ENCODE data around the gene SCARB2. TPM values are rescaled to one million over a fixed set of nuclear protein-coding genes. Genes with fewer than 3 reads are reported as not detected.

Gene SCARB2
- total and polyA plus RNA-seq, 2 experiments from 2014 or later: 158 to 175 TPM

- no peak overlapping the region for H2AFZ ChIP-seq
- peaks cover 4% of the 10 kb centered on the region for H3K9me3 ChIP-seq (ENCODE audit: low read depth)
- H3K9ac ChIP-seq: no peak overlapping the region
- no peaks in the 10 kb centered on the region for H4K20me1 ChIP-seq (ENCODE audit: insufficient read depth)
- no peak overlapping the region for H3K27ac ChIP-seq
- H3K36me3 ChIP-seq (ENCODE audit: low read depth): no peaks in the 10 kb centered on the region
- H3K4me1 ChIP-seq (ENCODE audit: insufficient read depth): no peaks in the 10 kb centered on the region
- H3K9me2 ChIP-seq (ENCODE audit: insufficient read depth): no peaks in the 10 kb centered on the region
- H3K4me2 ChIP-seq (ENCODE audit: unreplicated experiment): no peak overlapping the region
- in situ Hi-C loops (cut with MboI): no loop called here
- no peaks in the 10 kb centered on the region for H3F3A ChIP-seq (ENCODE audit: insufficient read depth)
- no peaks in the 10 kb centered on the region for H3K79me2 ChIP-seq (ENCODE audit: insufficient read depth)
- H3K27me3 ChIP-seq (replicated peaks; ENCODE audit: insufficient read depth): peaks cover 6% of the 10 kb centered on the region; the same call in 1 of the 2 replicates
- no peak for TF ChIP-seq EZH2 (IDR thresholded peaks at IDR 0.05; ENCODE audit: insufficient read depth, poor library complexity, severe bottlenecking)
- no peak for TF ChIP-seq EZH2phosphoT487 (IDR thresholded peaks at IDR 0.05; ENCODE audit: insufficient read depth, low read depth)
- DNase-seq: no peak
- H3K4me3 ChIP-seq: no peak overlapping the region
Observed at GRCh38 chr4:76238701-76239100, 25.1 kb upstream of the SCARB2 start.

- no peak overlapping the region for H3K9ac ChIP-seq
- in situ Hi-C loops (cut with MboI): no loop called here
Observed at GRCh38 chr4:76238236-76238635, 24.6 kb upstream of the SCARB2 start.

GRCh38 chr4:76235915-76236314 lies 22.3 kb upstream of the SCARB2 start:
- H3K4me1 ChIP-seq (ENCODE audit: insufficient read depth): no peaks in the 10 kb centered on the region
- H3K27ac ChIP-seq: no peak overlapping the region
- H3K9me3 ChIP-seq (ENCODE audit: low read depth): peaks cover 4% of the 10 kb centered on the region
- H3K9me2 ChIP-seq (ENCODE audit: insufficient read depth): no peaks in the 10 kb centered on the region
- no peak for TF ChIP-seq EZH2 (IDR thresholded peaks at IDR 0.05; ENCODE audit: insufficient read depth, poor library complexity, severe bottlenecking)
- TF ChIP-seq EZH2phosphoT487 (IDR thresholded peaks at IDR 0.05; ENCODE audit: insufficient read depth, low read depth): no peak
- H3K79me2 ChIP-seq (ENCODE audit: insufficient read depth): no peaks in the 10 kb centered on the region
- no peaks in the 10 kb centered on the region for H4K20me1 ChIP-seq (ENCODE audit: insufficient read depth)
- H2AFZ ChIP-seq: no peak overlapping the region
- 25 to 38% methylated on average over 1 of the region's 1 CpG for WGBS, 2 experiments (ENCODE audit: low coverage in 1 of 2, low lambda C conversion rate in 2 of 2, missing lambda C conversion rate in 2 of 2)
- H3K27me3 ChIP-seq (replicated peaks; ENCODE audit: insufficient read depth): no peaks in the 10 kb centered on the region
- no peaks in the 10 kb centered on the region for H3K36me3 ChIP-seq (ENCODE audit: low read depth)
- no peaks in the 10 kb centered on the region for H3F3A ChIP-seq (ENCODE audit: insufficient read depth)
- DNase-seq: no peak
- H3K9ac ChIP-seq: no peak overlapping the region
- H3K4me2 ChIP-seq (ENCODE audit: unreplicated experiment): no peak overlapping the region
- in situ Hi-C loops (cut with MboI): no loop called here
- no peak overlapping the region for H3K4me3 ChIP-seq

More at GRCh38 chr4:76238236-76238635, 24.6 kb upstream of the SCARB2 start:
- Histone ChIP-seq H3K36me3 (ENCODE audit: low read depth) (no peaks in the 10 kb centered on the region), H3K4me2 (ENCODE audit: unreplicated experiment) (no peak overlapping the region), H3K27ac (no peak overlapping the region), H2AFZ (no peak overlapping the region), H3K79me2 (ENCODE audit: insufficient read depth) (no peaks in the 10 kb centered on the region), H3K9me3 (ENCODE audit: low read depth) (peaks cover 4% of the 10 kb centered on the region), H4K20me1 (ENCODE audit: insufficient read depth) (no peaks in the 10 kb centered on the region), H3K9me2 (ENCODE audit: insufficient read depth) (no peaks in the 10 kb centered on the region), H3K4me1 (ENCODE audit: insufficient read depth) (no peaks in the 10 kb centered on the region), H3K4me3 (no peak overlapping the region), H3F3A (ENCODE audit: insufficient read depth) (no peaks in the 10 kb centered on the region), H3K27me3 (replicated peaks; ENCODE audit: insufficient read depth) (peaks cover 6% of the 10 kb centered on the region; the same call in 1 of the 2 replicates)
- WGBS, 2 experiments (ENCODE audit: low coverage in 1 of 2, low lambda C conversion rate in 2 of 2, missing lambda C conversion rate in 2 of 2): 59 to 65% methylated on average over 4 of the region's 4 CpGs
- no peak for DNase-seq
- TF ChIP-seq EZH2 (IDR thresholded peaks at IDR 0.05; ENCODE audit: insufficient read depth, poor library complexity, severe bottlenecking): no peak
- no peak for TF ChIP-seq EZH2phosphoT487 (IDR thresholded peaks at IDR 0.05; ENCODE audit: insufficient read depth, low read depth)

GRCh38 chr4:76235407-76235806 lies 21.8 kb upstream of the SCARB2 start:
- Histone ChIP-seq H3K79me2 (ENCODE audit: insufficient read depth) (no peaks in the 10 kb centered on the region), H3F3A (ENCODE audit: insufficient read depth) (no peaks in the 10 kb centered on the region), H3K4me3 (no peak overlapping the region), H3K27me3 (replicated peaks; ENCODE audit: insufficient read depth) (no peaks in the 10 kb centered on the region), H3K27ac (no peak overlapping the region), H3K4me2 (ENCODE audit: unreplicated experiment) (no peak overlapping the region), H3K9me3 (ENCODE audit: low read depth) (peaks cover under 1% of the 10 kb centered on the region), H4K20me1 (ENCODE audit: insufficient read depth) (no peaks in the 10 kb centered on the region), H3K9me2 (ENCODE audit: insufficient read depth) (no peaks in the 10 kb centered on the region), H3K4me1 (ENCODE audit: insufficient read depth) (no peaks in the 10 kb centered on the region), H2AFZ (no peak overlapping the region), H3K9ac (no peak overlapping the region), H3K36me3 (ENCODE audit: low read depth) (no peaks in the 10 kb centered on the region)
- DNase-seq: no peak
- 73 to 76% methylated on average over 2 of the region's 2 CpGs for WGBS, 2 experiments (ENCODE audit: low coverage in 1 of 2, low lambda C conversion rate in 2 of 2, missing lambda C conversion rate in 2 of 2)
- no peak for TF ChIP-seq EZH2phosphoT487 (IDR thresholded peaks at IDR 0.05; ENCODE audit: insufficient read depth, low read depth)
- TF ChIP-seq EZH2 (IDR thresholded peaks at IDR 0.05; ENCODE audit: insufficient read depth, poor library complexity, severe bottlenecking): no peak
- in situ Hi-C loops (cut with MboI): no loop called here

- no peak overlapping the region for H3K4me3 ChIP-seq
- no peak overlapping the region for H2AFZ ChIP-seq
- H3K27ac ChIP-seq: no peak overlapping the region
- WGBS, 2 experiments (ENCODE audit: low coverage in 1 of 2, low lambda C conversion rate in 2 of 2, missing lambda C conversion rate in 2 of 2): 90 to 96% methylated on average over 5 of the region's 5 CpGs
- H3K9ac ChIP-seq: no peak overlapping the region
- H3K4me2 ChIP-seq (ENCODE audit: unreplicated experiment): no peak overlapping the region
- H4K20me1 ChIP-seq (ENCODE audit: insufficient read depth): no peaks in the 10 kb centered on the region
- no peaks in the 10 kb centered on the region for H3K79me2 ChIP-seq (ENCODE audit: insufficient read depth)
- H3K4me1 ChIP-seq (ENCODE audit: insufficient read depth): no peaks in the 10 kb centered on the region
- H3K9me2 ChIP-seq (ENCODE audit: insufficient read depth): no peaks in the 10 kb centered on the region
- H3K27me3 ChIP-seq (replicated peaks; ENCODE audit: insufficient read depth): no peaks in the 10 kb centered on the region
- TF ChIP-seq EZH2phosphoT487 (IDR thresholded peaks at IDR 0.05; ENCODE audit: insufficient read depth, low read depth) (no peak), EZH2 (IDR thresholded peaks at IDR 0.05; ENCODE audit: insufficient read depth, poor library complexity, severe bottlenecking) (no peak)
- H3K9me3 ChIP-seq (ENCODE audit: low read depth): no peaks in the 10 kb centered on the region
- in situ Hi-C loops (cut with MboI): no loop called here
- no peaks in the 10 kb centered on the region for H3K36me3 ChIP-seq (ENCODE audit: low read depth)
- no peak for DNase-seq
- no peaks in the 10 kb centered on the region for H3F3A ChIP-seq (ENCODE audit: insufficient read depth)
Observed at GRCh38 chr4:76234679-76235044, 21.0 kb upstream of the SCARB2 start.

Measured in GM23248 (cell line).